ENCODE data around the gene STRIT1. TPM values are rescaled to one million over a fixed set of nuclear protein-coding genes. Genes with fewer than 3 reads are reported as not detected.

The STRIT1 gene
- total RNA-seq: not detected in 2 replicates

DNA sequence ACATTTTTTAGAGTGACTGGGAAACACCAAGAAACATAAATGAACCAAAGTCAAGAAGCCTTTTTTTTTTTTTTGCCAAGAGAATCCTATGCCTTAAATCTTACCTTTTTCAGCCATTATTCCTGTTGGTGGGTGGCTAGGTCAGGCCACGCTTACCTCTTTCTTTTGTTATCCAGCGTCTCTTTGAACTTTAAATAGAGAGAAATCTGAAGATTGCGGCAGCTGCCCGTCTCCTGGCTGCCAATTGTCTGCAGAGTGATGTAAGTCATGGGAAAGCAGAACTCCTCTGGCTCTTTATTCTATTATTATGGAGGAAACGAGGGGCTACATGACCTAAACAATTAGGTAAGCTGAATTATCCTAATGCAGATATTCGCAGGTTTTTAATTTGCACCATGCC, at the start of gene STRIT1:
Gene STRIT1 (minus strand): TSS at position 168 of the 400 bp plus-strand sequence.
- TF ChIP-seq, protein P1, sequence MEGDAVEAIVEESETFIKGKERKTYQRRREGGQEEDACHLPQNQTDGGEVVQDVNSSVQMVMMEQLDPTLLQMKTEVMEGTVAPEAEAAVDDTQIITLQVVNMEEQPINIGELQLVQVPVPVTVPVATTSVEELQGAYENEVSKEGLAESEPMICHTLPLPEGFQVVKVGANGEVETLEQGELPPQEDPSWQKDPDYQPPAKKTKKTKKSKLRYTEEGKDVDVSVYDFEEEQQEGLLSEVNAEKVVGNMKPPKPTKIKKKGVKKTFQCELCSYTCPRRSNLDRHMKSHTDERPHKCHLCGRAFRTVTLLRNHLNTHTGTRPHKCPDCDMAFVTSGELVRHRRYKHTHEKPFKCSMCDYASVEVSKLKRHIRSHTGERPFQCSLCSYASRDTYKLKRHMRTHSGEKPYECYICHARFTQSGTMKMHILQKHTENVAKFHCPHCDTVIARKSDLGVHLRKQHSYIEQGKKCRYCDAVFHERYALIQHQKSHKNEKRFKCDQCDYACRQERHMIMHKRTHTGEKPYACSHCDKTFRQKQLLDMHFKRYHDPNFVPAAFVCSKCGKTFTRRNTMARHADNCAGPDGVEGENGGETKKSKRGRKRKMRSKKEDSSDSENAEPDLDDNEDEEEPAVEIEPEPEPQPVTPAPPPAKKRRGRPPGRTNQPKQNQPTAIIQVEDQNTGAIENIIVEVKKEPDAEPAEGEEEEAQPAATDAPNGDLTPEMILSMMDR (IDR thresholded peaks at IDR 0.05; ENCODE audit: insufficient read depth, low read length, severe bottlenecking): no peak
- no peak within 1 kb of the TSS for H3K4me3 ChIP-seq (ENCODE audit: low read depth, low read length)
- DNase-seq (ENCODE audit: low read depth): no peak
- no peak for FAIRE-seq
- no peaks in the 10 kb centered on the region for H3K27me3 ChIP-seq (ENCODE audit: control insufficient read depth, insufficient read depth, low read length)
- H3K36me3 ChIP-seq (ENCODE audit: control insufficient read depth, insufficient read depth, low read length): no peaks in the 10 kb centered on the region

DNA sequence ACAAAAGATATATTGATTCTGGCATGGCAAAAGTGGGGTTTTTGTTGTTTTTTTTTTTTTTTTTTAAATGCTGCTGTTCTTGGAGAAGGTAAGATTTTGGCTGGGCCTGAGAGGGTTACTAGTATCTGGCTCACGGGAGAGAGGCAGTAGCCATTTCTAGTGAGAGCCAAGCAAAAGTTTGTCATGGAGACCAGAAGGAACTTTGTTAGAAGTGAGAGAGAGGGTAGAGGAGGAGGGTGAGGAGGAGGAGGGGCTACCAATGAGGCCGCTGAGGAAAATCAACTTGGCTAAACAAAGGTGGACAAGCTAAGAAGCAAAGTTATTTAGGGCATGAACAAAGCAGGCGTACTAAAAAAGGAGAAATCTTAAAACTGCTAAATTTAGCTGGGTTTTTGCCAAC, 48.9 kb upstream of the STRIT1 start:
- Histone ChIP-seq H3K4me3 (ENCODE audit: low read depth, low read length) (no peak overlapping the region), H3K36me3 (ENCODE audit: control insufficient read depth, insufficient read depth, low read length) (no peaks in the 10 kb centered on the region), H3K27me3 (ENCODE audit: control insufficient read depth, insufficient read depth, low read length) (no peaks in the 10 kb centered on the region)
- TF ChIP-seq, protein P1 (IDR thresholded peaks at IDR 0.05; ENCODE audit: insufficient read depth, low read length, severe bottlenecking): no peak
- DNase-seq (ENCODE audit: low read depth) (no peak), FAIRE-seq (no peak)

DNA sequence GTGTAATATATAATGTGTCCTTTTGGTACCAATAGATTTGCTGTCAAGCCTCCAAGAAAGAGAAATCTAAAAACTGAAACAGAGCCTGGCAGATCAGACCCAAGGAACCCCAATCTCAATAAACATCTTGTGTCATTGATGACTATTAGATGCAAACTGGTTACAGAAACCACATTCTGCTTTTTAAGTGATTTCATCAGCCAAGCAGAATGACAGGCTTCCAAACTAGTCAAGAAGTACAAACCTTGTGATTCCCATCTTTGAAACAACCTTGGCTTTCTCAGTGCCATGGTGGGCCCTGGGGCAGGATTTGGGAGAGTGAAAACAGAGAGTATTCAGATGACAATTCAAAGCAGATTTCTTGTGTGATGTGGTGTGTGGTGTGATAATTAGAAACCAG, 45.6 kb upstream of the STRIT1 start:
- DNase-seq (ENCODE audit: low read depth) (no peak), FAIRE-seq (no peak)
- TF ChIP-seq, protein P1 (IDR thresholded peaks at IDR 0.05; ENCODE audit: insufficient read depth, low read length, severe bottlenecking): no peak
- Histone ChIP-seq H3K4me3 (ENCODE audit: low read depth, low read length) (no peak overlapping the region), H3K27me3 (ENCODE audit: control insufficient read depth, insufficient read depth, low read length) (no peaks in the 10 kb centered on the region), H3K36me3 (ENCODE audit: control insufficient read depth, insufficient read depth, low read length) (no peaks in the 10 kb centered on the region)

DNA sequence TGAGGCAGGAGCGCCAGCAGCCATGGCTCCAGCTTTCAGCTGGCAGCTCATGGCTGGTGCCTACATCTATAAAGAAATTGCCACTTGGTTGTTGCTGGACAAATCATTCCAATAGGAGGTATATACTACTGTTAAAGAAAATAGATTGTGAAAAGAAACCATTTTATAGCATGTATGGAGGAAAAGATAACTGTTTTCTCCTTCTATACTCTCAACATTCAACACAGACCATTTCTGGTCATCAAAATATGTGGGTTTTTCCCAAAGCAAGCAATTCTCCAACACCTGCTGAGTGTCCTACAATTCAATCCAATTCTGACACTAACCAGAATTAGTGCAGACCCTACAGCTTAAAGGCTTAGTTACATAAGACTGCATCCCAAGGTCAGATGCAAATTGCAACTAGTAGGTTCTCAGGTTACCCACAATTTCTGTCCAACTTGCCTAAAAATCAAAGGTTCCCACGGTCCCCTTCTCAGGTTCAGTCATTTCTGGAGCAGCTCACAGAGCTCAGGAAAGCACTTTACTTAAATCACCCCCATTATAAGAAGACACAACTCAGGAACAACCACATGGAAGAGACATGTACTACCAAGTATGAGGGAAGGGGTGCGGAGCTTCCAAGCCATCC, 42.4 kb upstream of the STRIT1 start:
- no peak for FAIRE-seq
- Histone ChIP-seq H3K4me3 (ENCODE audit: low read depth, low read length) (no peak overlapping the region), H3K36me3 (ENCODE audit: control insufficient read depth, insufficient read depth, low read length) (no peaks in the 10 kb centered on the region), H3K27me3 (ENCODE audit: control insufficient read depth, insufficient read depth, low read length) (no peaks in the 10 kb centered on the region)
- TF ChIP-seq, protein P1 (IDR thresholded peaks at IDR 0.05; ENCODE audit: insufficient read depth, low read length, severe bottlenecking): no peak
- DNase-seq (ENCODE audit: low read depth): no peak

DNA sequence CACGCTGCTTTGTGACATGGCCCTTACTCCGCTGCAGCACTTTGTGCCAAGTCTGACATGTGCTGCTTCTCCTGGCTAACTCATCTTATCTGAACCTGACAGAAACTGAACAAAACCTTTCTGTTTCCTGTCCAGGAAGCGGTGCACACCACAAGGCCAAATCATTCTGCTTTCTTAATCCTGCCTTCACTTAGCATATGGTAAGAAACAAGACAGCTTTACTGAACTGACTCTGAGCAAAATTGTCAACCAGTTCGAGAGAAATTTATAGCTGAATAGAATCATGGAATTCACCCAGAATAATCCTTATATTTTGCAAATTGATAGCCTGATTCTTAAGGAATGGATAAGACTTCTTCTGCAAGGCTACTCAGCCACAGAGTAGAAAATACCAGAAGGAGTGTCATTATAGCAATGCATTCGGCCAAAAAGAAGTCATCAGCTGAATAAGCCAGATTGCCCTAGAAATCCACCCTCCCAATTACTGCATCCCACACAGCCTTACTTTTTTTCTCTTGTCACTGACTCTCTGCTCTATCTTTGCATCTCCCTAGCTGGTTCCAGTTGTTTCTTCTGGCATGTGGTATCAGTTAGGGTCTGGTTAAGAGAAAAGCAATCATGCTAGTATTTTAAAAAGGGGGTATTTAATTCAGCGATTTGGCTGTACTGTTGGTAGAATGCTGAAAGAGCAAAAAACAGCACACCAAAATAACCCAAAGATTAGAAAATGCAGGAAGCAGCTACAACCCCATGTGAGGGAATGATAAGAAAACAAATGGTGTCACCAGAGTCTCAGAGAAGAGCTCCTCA, 41.6 kb upstream of the STRIT1 start:
- TF ChIP-seq, protein P1 (IDR thresholded peaks at IDR 0.05; ENCODE audit: insufficient read depth, low read length, severe bottlenecking): no peak
- FAIRE-seq: no peak
- no peaks in the 10 kb centered on the region for H3K27me3 ChIP-seq (ENCODE audit: control insufficient read depth, insufficient read depth, low read length)

More for the DNA sequence above, 41.6 kb upstream of the STRIT1 start:
- DNase-seq (ENCODE audit: low read depth): no peak
- Histone ChIP-seq H3K36me3 (ENCODE audit: control insufficient read depth, insufficient read depth, low read length) (no peaks in the 10 kb centered on the region), H3K4me3 (ENCODE audit: low read depth, low read length) (no peak overlapping the region)

Measured in bronchial epithelial cell (primary cell).